PC-3 (cell line): ENCODE measurements around the gene HAPLN2.

Experiments
- EZH2 ChIP-seq: fragments of 300-600 bp; sonication (generic); IDR thresholded peaks from one replicate; pipeline ENCODE4 v1.6.1; 2017; ENCODE audit warnings: antibody characterized with exemption, mild to moderate bottlenecking, low read length; ENCODE audit not compliant: unreplicated experiment
- EZH2phosphoT487 ChIP-seq: fragments of 300-600 bp; sonication (generic); IDR thresholded peaks from 2 replicates; pipeline ENCODE4 v1.6.1; 2018; ENCODE audit warnings: mild to moderate bottlenecking, antibody characterized with exemption, low read length, borderline replicate concordance
- TF ChIP-seq, protein P1 (sequence below): fragments of 300-600 bp; sonication (generic); conservative IDR thresholded peaks from 2 replicates; pipeline ENCODE4 v1.5.1; 2017; ENCODE audit warnings: antibody characterized with exemption, low read depth, mild to moderate bottlenecking, low read length

GRCh38 chr1:156623946-156624813, 5.0 kb downstream of the HAPLN2 start:
- TF ChIP-seq, protein P1, sequence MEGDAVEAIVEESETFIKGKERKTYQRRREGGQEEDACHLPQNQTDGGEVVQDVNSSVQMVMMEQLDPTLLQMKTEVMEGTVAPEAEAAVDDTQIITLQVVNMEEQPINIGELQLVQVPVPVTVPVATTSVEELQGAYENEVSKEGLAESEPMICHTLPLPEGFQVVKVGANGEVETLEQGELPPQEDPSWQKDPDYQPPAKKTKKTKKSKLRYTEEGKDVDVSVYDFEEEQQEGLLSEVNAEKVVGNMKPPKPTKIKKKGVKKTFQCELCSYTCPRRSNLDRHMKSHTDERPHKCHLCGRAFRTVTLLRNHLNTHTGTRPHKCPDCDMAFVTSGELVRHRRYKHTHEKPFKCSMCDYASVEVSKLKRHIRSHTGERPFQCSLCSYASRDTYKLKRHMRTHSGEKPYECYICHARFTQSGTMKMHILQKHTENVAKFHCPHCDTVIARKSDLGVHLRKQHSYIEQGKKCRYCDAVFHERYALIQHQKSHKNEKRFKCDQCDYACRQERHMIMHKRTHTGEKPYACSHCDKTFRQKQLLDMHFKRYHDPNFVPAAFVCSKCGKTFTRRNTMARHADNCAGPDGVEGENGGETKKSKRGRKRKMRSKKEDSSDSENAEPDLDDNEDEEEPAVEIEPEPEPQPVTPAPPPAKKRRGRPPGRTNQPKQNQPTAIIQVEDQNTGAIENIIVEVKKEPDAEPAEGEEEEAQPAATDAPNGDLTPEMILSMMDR, result peak; percentile 45
- TF ChIP-seq EZH2 (no peak), EZH2phosphoT487 (no peak)
